Keratinocyte (primary cell): ENCODE results near the gene BSCL2. TPM values are rescaled to one million over a fixed set of nuclear protein-coding genes. Genes with fewer than 3 reads are reported as not detected.

Experiments used
- DNase-seq: peaks from one replicate; pipeline ENCODE4 v3.0.0-alpha.2; 2011; ENCODE audit warnings: low read depth, missing footprints, low spot score
- FAIRE-seq: peaks from 2 replicates; lab custom pipeline; 2011; peaks lifted over from hg19 to GRCh38; lab: Jason Lieb, UNC
- H2AFZ ChIP-seq: 2 replicates; pipeline ENCODE4 v1.6.0; 2012; ENCODE audit warnings: low read length, control low read depth, inconsistent platforms; ENCODE audit not compliant: control insufficient read depth
- H3K27ac ChIP-seq: 2 replicates; pipeline ENCODE4 v1.5.1; 2011; ENCODE audit warnings: low read length; ENCODE audit not compliant: control insufficient read depth, insufficient read depth
- H3K27me3 ChIP-seq: 3 replicates; pipeline ENCODE4 v1.6.0; 2011; ENCODE audit warnings: low read length; ENCODE audit not compliant: control insufficient read depth, insufficient read depth; ENCODE audit errors: extremely low read depth
- H3K36me3 ChIP-seq, 2 experiments: 2 replicates in 1 of 2; 3 replicates in 1 of 2; pipeline ENCODE4 v1.5.1; 2011; ENCODE audit warnings: low read length in 2 of 2, mild to moderate bottlenecking in 1 of 2; ENCODE audit not compliant: control insufficient read depth in 2 of 2, insufficient read depth in 2 of 2; ENCODE audit errors: extremely low read depth in 1 of 2
- H3K4me1 ChIP-seq: 3 replicates; pipeline ENCODE4 v1.5.1; 2011; ENCODE audit warnings: low read length; ENCODE audit not compliant: control insufficient read depth, insufficient read depth; ENCODE audit errors: extremely low read depth
- H3K4me2 ChIP-seq: 3 replicates; pipeline ENCODE4 v1.6.0; 2011; ENCODE audit warnings: low read depth, low read length; ENCODE audit not compliant: control insufficient read depth, insufficient read depth; ENCODE audit errors: extremely low read depth
- H3K4me3 ChIP-seq, 3 experiments: fragments of 200-600 bp in 1 of 3; sonication (generic) in 1 of 3; 2 replicates in 2 of 3; 3 replicates in 1 of 3; pipeline ENCODE4 v1.5.1; 2011 to 2016; ENCODE audit warnings: low read length in 3 of 3, mild to moderate bottlenecking in 3 of 3, control low read depth in 2 of 3, inconsistent platforms in 1 of 3, low read depth in 1 of 3, mixed read lengths in 1 of 3, mixed run types in 1 of 3, moderate library complexity in 1 of 3; ENCODE audit not compliant: control insufficient read depth in 2 of 3, insufficient read depth in 2 of 3; ENCODE audit errors: extremely low read depth in 1 of 3
- H3K79me2 ChIP-seq: 2 replicates; pipeline ENCODE4 v1.6.0; 2012; ENCODE audit warnings: low read length; ENCODE audit not compliant: control insufficient read depth, insufficient read depth
- H3K9ac ChIP-seq: 3 replicates; pipeline ENCODE4 v1.6.0; 2011; ENCODE audit warnings: low read length; ENCODE audit not compliant: control insufficient read depth, insufficient read depth; ENCODE audit errors: extremely low read depth
- H3K9me1 ChIP-seq: 3 replicates; pipeline ENCODE4 v1.6.0; 2011; ENCODE audit warnings: low read length; ENCODE audit not compliant: control insufficient read depth, insufficient read depth; ENCODE audit errors: extremely low read depth
- H3K9me3 ChIP-seq: 2 replicates; pipeline ENCODE4 v1.5.1; 2012; ENCODE audit warnings: low read depth, low read length; ENCODE audit not compliant: control insufficient read depth
- H4K20me1 ChIP-seq: 3 replicates; pipeline ENCODE4 v1.6.0; 2011; ENCODE audit warnings: low read length; ENCODE audit not compliant: control insufficient read depth, insufficient read depth; ENCODE audit errors: extremely low read depth
- CTCF ChIP-seq, 3 experiments: IDR thresholded peaks in 1 of 3; conservative IDR thresholded peaks in 1 of 3; optimal IDR thresholded peaks in 1 of 3; 2 replicates in 2 of 3; 3 replicates in 1 of 3; pipeline versions ENCODE3 to v1.5.1; 2011; ENCODE audit warnings: low read length in 3 of 3, mild to moderate bottlenecking in 3 of 3, moderate library complexity in 2 of 3, control low read depth in 1 of 3, inconsistent platforms in 1 of 3; ENCODE audit not compliant: insufficient read depth in 2 of 3; ENCODE audit errors: extremely low read depth in 1 of 3
- EZH2 ChIP-seq: IDR thresholded peaks from one replicate; pipeline ENCODE4 v1.6.1; 2012; ENCODE audit warnings: inconsistent platforms, mild to moderate bottlenecking, low read length, moderate library complexity
- dilution Hi-C: fragments of 300-500 bp; cut with MboI; formaldehyde crosslinking; loops from one replicate; pipeline ENCODE4 v1.7.0; 2020; ENCODE audit warnings: low sequenced_read_pairs; ENCODE audit not compliant: extremely low pct_ligation_motif_present
- polyA plus RNA-seq, 5 experiments: library from polyadenylated mRNA; depleted of rRNA in 3 of 5; stranded (reverse) in 3 of 5; stranded (forward) in 1 of 5; unstranded in 1 of 5; fragments of >200 nt; gene quantifications; 1 replicate in 1 of 5; 2 replicates in 3 of 5; 3 replicates in 1 of 5; pipeline versions ENCODE4 v1.2.1 to v1.2.3, GENCODE V29; 2011 to 2012; ENCODE audit warnings: missing spikeins in 2 of 5, low read depth in 1 of 5, low replicate concordance in 1 of 5

BSCL2 gene
- polyA plus RNA-seq, 1 donor (not counting 4 experiments of a cell fraction or from before 2014, with no cell fraction given), result 21.9 TPM

GRCh38 chr11:62648185-62648966 lies 58.8 kb downstream of the BSCL2 start:
- Histone ChIP-seq H3K4me1 (peaks cover 22% of the 10 kb centered on the region), H4K20me1 (no peaks in the 10 kb centered on the region), H3K36me3 (peaks cover 16 to 21% of the 10 kb centered on the region in 2 experiments), H3K9me3 (no peaks in the 10 kb centered on the region), H3K4me3 (no peak overlapping the region), H3K79me2 (peaks cover 58% of the 10 kb centered on the region), H3K27ac (no peak overlapping the region), H2AFZ (no peak overlapping the region), H3K9ac (no peak overlapping the region), H3K4me2 (no peak overlapping the region), H3K9me1 (no peaks in the 10 kb centered on the region), H3K27me3 (no peaks in the 10 kb centered on the region)
- no peak for TF ChIP-seq CTCF (optimal IDR thresholded peaks at IDR 0.05 in 1 of 3, IDR thresholded peaks at IDR 0.05 in 1 of 3, conservative IDR thresholded peaks at IDR 0.05 in 1 of 3; ENCODE audit: extremely low read depth in 1 of 3, insufficient read depth in 2 of 3, low read length in 3 of 3)
- TF ChIP-seq EZH2, result no peak
- no peak for FAIRE-seq
- no peak for DNase-seq
- dilution Hi-C loops, result no loop called here

GRCh38 chr11:62647609-62648005 lies 59.6 kb downstream of the BSCL2 start:
- no peak overlapping the region for H3K4me2 ChIP-seq
- H3K79me2 ChIP-seq, result peaks cover 57% of the 10 kb centered on the region
- DNase-seq (no peak), FAIRE-seq (no peak)
- H3K4me3 ChIP-seq, result no peak overlapping the region
- peaks cover 22% of the 10 kb centered on the region for H3K4me1 ChIP-seq
- no peaks in the 10 kb centered on the region for H4K20me1 ChIP-seq
- H3K9me3 ChIP-seq, result no peaks in the 10 kb centered on the region
- no peak for TF ChIP-seq EZH2
- no peak for TF ChIP-seq CTCF (optimal IDR thresholded peaks at IDR 0.05 in 1 of 3, IDR thresholded peaks at IDR 0.05 in 1 of 3, conservative IDR thresholded peaks at IDR 0.05 in 1 of 3; ENCODE audit: extremely low read depth in 1 of 3, insufficient read depth in 2 of 3, low read length in 3 of 3)
- peaks cover 16 to 21% of the 10 kb centered on the region in 2 experiments for H3K36me3 ChIP-seq
- no peak overlapping the region for H3K27ac ChIP-seq
- no peaks in the 10 kb centered on the region for H3K9me1 ChIP-seq
- H2AFZ ChIP-seq, result no peak overlapping the region
- dilution Hi-C loops, result no loop called here
- H3K9ac ChIP-seq, result no peak overlapping the region
- no peaks in the 10 kb centered on the region for H3K27me3 ChIP-seq
